Natural killer cell treated with Interleukin-12 subunit alpha and Interleukin-12 subunit beta and Interleukin-15 and Interleukin-18, amount 100 ng/mL, for 72 hours (primary cell): Measurements from ENCODE around the gene SETMAR. TPM values are rescaled to one million over a fixed set of nuclear protein-coding genes. Genes with fewer than 3 reads are reported as not detected.
"Not testable (repeated sequence)": the region's sequence is repeated elsewhere in the genome, so short reads cannot be mapped to it uniquely, and the experiment has no call there.

Source experiments
- ATAC-seq, 2 donors: fragments of 150-1000 bp; cut with Tn5 transposase in 1 of 2; sonication (Bioruptor Pico), chemical (Tn5 transposase) in 1 of 2; 2 replicates each; pipeline ENCODE4 v1.10.0; 2021
- DNase-seq: peaks from one replicate; pipeline ENCODE4 v3.0.0; 2022; ENCODE audit warnings: low spot score
- H3K27ac Mint-ChIP-seq, 2 donors: 1 replicate in 1 of 2; 2 replicates in 1 of 2; pipeline ENCODE4 v1.8.0; 2022; ENCODE audit warnings: mixed read lengths in 2 of 2, mild to moderate bottlenecking in 1 of 2, moderate library complexity in 1 of 2
- H3K27me3 Mint-ChIP-seq, 2 donors: 1 replicate in 1 of 2; 2 replicates in 1 of 2; pipeline ENCODE4 v1.8.0; 2022; ENCODE audit warnings: mixed read lengths in 2 of 2
- H3K36me3 Mint-ChIP-seq: one replicate; pipeline ENCODE4 v1.8.0; 2022; ENCODE audit warnings: mixed read lengths
- H3K4me1 Mint-ChIP-seq, 2 donors: 1 replicate in 1 of 2; 2 replicates in 1 of 2; pipeline ENCODE4 v1.8.0; 2022; ENCODE audit warnings: low read depth in 2 of 2, mixed read lengths in 2 of 2, mild to moderate bottlenecking in 1 of 2
- H3K4me3 Mint-ChIP-seq: one replicate; pipeline ENCODE4 v1.8.0; 2022; ENCODE audit warnings: mixed read lengths
- H3K9me3 Mint-ChIP-seq: 2 replicates; pipeline ENCODE4 v1.8.0; 2022; ENCODE audit warnings: mixed read lengths
- total RNA-seq, 2 donors: library from RNA; stranded (reverse); gene quantifications; one replicate each; pipeline ENCODE4 v1.2.3, GENCODE V29; 2022

SETMAR gene
- total RNA-seq, 2 donors from 2014 or later, result 12.3 to 17.2 TPM

GRCh38 chr3:4297486-4297885, 5.7 kb upstream of the SETMAR start:
- Mint-ChIP-seq H3K36me3 (no peaks in the 10 kb centered on the region), H3K4me3 (no peak overlapping the region), H3K27ac (no peak overlapping the region), H3K9me3 (no peaks in the 10 kb centered on the region), H3K27me3 (no peaks in the 10 kb centered on the region), H3K4me1 (peaks cover 4 to 5% of the 10 kb centered on the region in 2 donors)
- DNase-seq (no peak), ATAC-seq (no peak)

GRCh38 chr3:4302747-4303146, 422 bp upstream of the SETMAR start:
- ATAC-seq, result no peak
- Mint-ChIP-seq H3K4me3 (peak overlapping the region; percentile 91), H3K27me3 (no peaks in the 10 kb centered on the region), H3K9me3 (no peaks in the 10 kb centered on the region), H3K27ac (peak overlapping the region; percentile 82 to 90), H3K4me1 (peaks cover 12 to 13% of the 10 kb centered on the region in 2 donors), H3K36me3 (no peaks in the 10 kb centered on the region)
- DNase-seq, result no peak

- not testable (repeated sequence) for ATAC-seq, H3K27ac Mint-ChIP-seq, H3K36me3 Mint-ChIP-seq, DNase-seq, H3K27me3 Mint-ChIP-seq, H3K9me3 Mint-ChIP-seq
- Mint-ChIP-seq H3K4me3 (peak overlapping the region; percentile 91), H3K4me1 (peaks cover 9 to 12% of the 10 kb centered on the region in 2 donors)
These were observed 2.0 kb downstream of the SETMAR start for GRCh38 chr3:4305210-4305609.

- Mint-ChIP-seq H3K27me3 (no peaks in the 10 kb centered on the region), H3K36me3 (no peaks in the 10 kb centered on the region), H3K27ac (no peak overlapping the region), H3K9me3 (no peaks in the 10 kb centered on the region), H3K4me3 (no peak overlapping the region), H3K4me1 (peaks cover 8 to 14% of the 10 kb centered on the region in 2 donors)
- no peak for DNase-seq
- ATAC-seq, result no peak
These were observed 2.9 kb downstream of the SETMAR start for GRCh38 chr3:4306091-4306490.

GRCh38 chr3:4306860-4307259, 3.7 kb downstream of the SETMAR start:
- no peak for DNase-seq
- H3K9me3 Mint-ChIP-seq, result no peaks in the 10 kb centered on the region
- peaks cover 8 to 14% of the 10 kb centered on the region in 2 donors for H3K4me1 Mint-ChIP-seq

GRCh38 chr3:4309491-4310128, 6.4 kb downstream of the SETMAR start:
- Mint-ChIP-seq H3K4me1 (peaks cover 4% of the 10 kb centered on the region in 2 donors), H3K4me3 (no peak overlapping the region), H3K27ac (no peak overlapping the region), H3K9me3 (no peaks in the 10 kb centered on the region), H3K27me3 (no peaks in the 10 kb centered on the region), H3K36me3 (no peaks in the 10 kb centered on the region)
- ATAC-seq (no peak), DNase-seq (no peak)

More at GRCh38 chr3:4306860-4307259, 3.7 kb downstream of the SETMAR start:
- H3K36me3 Mint-ChIP-seq, result no peaks in the 10 kb centered on the region
- H3K27ac Mint-ChIP-seq, result no peak overlapping the region
- H3K27me3 Mint-ChIP-seq, result no peaks in the 10 kb centered on the region
- ATAC-seq, result no peak
- no peak overlapping the region for H3K4me3 Mint-ChIP-seq

- peaks cover 0 to 2% of the 10 kb centered on the region in 2 donors for H3K4me1 Mint-ChIP-seq
- H3K9me3 Mint-ChIP-seq, result no peaks in the 10 kb centered on the region
- peak overlapping the region in 1 of 2 donors; percentile 20 for H3K27ac Mint-ChIP-seq
- H3K36me3 Mint-ChIP-seq, result no peaks in the 10 kb centered on the region
- H3K27me3 Mint-ChIP-seq, result no peaks in the 10 kb centered on the region
- no peak for ATAC-seq
- no peak overlapping the region for H3K4me3 Mint-ChIP-seq
- no peak for DNase-seq
These were observed 7.8 kb downstream of the SETMAR start for GRCh38 chr3:4310971-4311370.

GRCh38 chr3:4311496-4311895, 8.3 kb downstream of the SETMAR start:
- Mint-ChIP-seq H3K9me3 (no peaks in the 10 kb centered on the region), H3K4me1 (peaks cover 0 to 2% of the 10 kb centered on the region in 2 donors), H3K36me3 (peaks cover 4% of the 10 kb centered on the region), H3K27ac (peak overlapping the region in 1 of 2 donors; percentile 20), H3K4me3 (no peak overlapping the region), H3K27me3 (no peaks in the 10 kb centered on the region)
- no peak for ATAC-seq
- DNase-seq, result no peak

GRCh38 chr3:4313606-4314293, 10.6 kb downstream of the SETMAR start:
- no peak overlapping the region for H3K4me3 Mint-ChIP-seq

GRCh38 chr3:4314688-4315087, 11.5 kb downstream of the SETMAR start:
- no peaks in the 10 kb centered on the region for H3K9me3 Mint-ChIP-seq
- ATAC-seq (no peak), DNase-seq (no peak)
- no peaks in the 10 kb centered on the region for H3K27me3 Mint-ChIP-seq
- no peak overlapping the region for H3K4me3 Mint-ChIP-seq
- H3K27ac Mint-ChIP-seq, result no peak overlapping the region
- H3K4me1 Mint-ChIP-seq, result peaks cover 0 to 2% of the 10 kb centered on the region in 2 donors
- H3K36me3 Mint-ChIP-seq, result peaks cover 4% of the 10 kb centered on the region

More at GRCh38 chr3:4313606-4314293, 10.6 kb downstream of the SETMAR start:
- H3K4me1 Mint-ChIP-seq, result peaks cover 0 to 2% of the 10 kb centered on the region in 2 donors
- no peaks in the 10 kb centered on the region for H3K27me3 Mint-ChIP-seq
- no peaks in the 10 kb centered on the region for H3K9me3 Mint-ChIP-seq
- no peak overlapping the region for H3K27ac Mint-ChIP-seq
- DNase-seq, result no peak
- ATAC-seq, result no peak
- peaks cover 4% of the 10 kb centered on the region for H3K36me3 Mint-ChIP-seq

- H3K4me1 Mint-ChIP-seq, result no peaks in the 10 kb centered on the region
- no peaks in the 10 kb centered on the region for H3K9me3 Mint-ChIP-seq
- H3K36me3 Mint-ChIP-seq, result peaks cover 4% of the 10 kb centered on the region
- DNase-seq (no peak), ATAC-seq (no peak)
- H3K4me3 Mint-ChIP-seq, result no peak overlapping the region
- H3K27me3 Mint-ChIP-seq, result no peaks in the 10 kb centered on the region
- no peak overlapping the region for H3K27ac Mint-ChIP-seq
These were observed 17.1 kb downstream of the SETMAR start for GRCh38 chr3:4320096-4320911.

- ATAC-seq (no peak), DNase-seq (no peak)
- no peaks in the 10 kb centered on the region for H3K4me1 Mint-ChIP-seq
- no peak overlapping the region for H3K4me3 Mint-ChIP-seq
- H3K9me3 Mint-ChIP-seq, result no peaks in the 10 kb centered on the region
- H3K27ac Mint-ChIP-seq, result no peak overlapping the region
- no peaks in the 10 kb centered on the region for H3K36me3 Mint-ChIP-seq
- H3K27me3 Mint-ChIP-seq, result no peaks in the 10 kb centered on the region
These were observed 18.6 kb downstream of the SETMAR start for GRCh38 chr3:4321732-4322131.

GRCh38 chr3:4322635-4323034, 19.5 kb downstream of the SETMAR start:
- Mint-ChIP-seq H3K4me3 (no peak overlapping the region), H3K27me3 (no peaks in the 10 kb centered on the region), H3K9me3 (no peaks in the 10 kb centered on the region), H3K36me3 (no peaks in the 10 kb centered on the region), H3K4me1 (no peaks in the 10 kb centered on the region), H3K27ac (no peak overlapping the region)
- DNase-seq, result no peak
- ATAC-seq, result no peak
